HG02798 (cell line): ENCODE results near the gene CTBP2.

ENCODE experiments used
- ATAC-seq: cut with Tn5 transposase; IDR thresholded peaks from one replicate; pipeline ENCODE4 v1.9.1; 2021; ENCODE audit warnings: mild to moderate bottlenecking; ENCODE audit not compliant: unreplicated experiment, poor library complexity

CTBP2 gene

DNA sequence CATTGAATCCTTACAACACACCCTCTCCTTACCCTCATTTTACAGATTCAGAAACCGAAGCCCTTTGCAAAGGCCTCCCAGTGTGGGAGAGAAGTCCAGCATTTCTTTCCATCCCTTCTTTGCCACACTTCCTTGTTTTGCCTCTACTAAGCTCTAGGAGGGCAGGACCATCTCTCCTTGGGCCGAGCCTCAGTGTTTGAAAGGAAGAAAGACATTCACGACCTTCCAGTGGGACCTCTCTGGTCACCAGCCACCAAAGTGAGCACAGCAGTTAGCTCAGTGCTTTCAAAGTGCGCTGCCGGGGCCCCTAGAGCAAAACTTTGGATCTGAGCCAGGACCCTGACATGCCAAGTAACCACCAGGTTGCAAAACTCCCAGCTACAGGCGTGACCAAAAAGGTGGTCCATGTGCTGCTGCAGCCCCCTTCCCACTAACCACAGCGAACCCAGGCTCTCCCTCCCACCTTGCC is 12.4 kb downstream of the CTBP2 start:
- no peak for ATAC-seq

DNA sequence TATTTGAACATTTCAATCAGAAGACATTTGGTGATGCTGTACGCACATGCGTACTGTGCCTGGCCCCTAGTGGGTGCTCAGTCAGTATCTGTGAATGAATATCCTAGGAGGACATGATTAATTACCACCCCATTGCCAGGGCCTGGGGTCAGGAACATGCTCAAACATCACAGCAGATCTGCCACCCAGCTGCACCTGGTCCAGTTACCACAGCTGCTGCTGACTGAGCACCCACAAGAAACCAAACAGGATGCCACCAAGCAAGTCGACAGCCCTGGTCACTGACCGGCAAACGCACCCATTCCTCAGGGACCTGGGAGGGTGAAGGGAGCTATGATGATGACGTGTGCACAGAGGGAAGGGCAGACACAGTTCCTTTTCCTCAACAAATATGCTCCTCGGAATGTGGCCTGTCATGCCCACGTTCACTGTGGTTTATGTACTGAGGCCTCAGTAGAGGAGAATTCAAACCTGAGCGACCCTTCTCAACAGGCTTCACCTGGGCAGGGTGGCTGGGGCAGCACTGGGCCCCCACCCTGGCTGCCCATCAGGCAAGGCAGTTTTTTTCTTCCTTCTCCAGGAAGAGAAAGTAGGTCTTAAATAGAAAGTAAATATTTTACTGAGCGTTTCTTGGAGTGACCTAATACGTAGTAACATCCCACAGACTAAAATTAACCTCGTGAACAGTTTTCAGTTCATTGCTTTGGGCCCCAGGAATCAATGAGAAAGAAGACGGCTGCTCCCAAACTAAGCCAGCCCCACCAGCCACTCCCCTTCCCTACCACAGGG is 13.4 kb downstream of the CTBP2 start:
- ATAC-seq = no peak

DNA sequence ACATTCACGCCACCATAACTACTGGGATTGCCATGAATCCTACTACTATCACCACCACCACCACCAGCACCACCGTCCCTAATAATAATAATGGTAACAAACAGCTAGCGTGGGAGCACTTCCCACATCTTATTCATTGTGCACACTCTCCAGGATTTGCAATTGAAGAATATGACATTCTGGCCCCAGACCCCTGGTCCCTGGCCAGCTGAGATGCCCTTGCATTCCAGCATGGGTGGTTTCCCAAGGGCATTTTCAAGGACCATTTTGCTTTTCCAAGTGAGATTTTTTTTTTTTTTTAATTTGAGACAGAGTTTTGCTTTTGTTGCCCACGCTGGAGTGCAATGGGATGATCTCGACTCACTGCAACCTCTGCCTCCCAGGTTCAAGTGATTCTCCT is 14.7 kb downstream of the CTBP2 start:
- ATAC-seq = no peak

DNA sequence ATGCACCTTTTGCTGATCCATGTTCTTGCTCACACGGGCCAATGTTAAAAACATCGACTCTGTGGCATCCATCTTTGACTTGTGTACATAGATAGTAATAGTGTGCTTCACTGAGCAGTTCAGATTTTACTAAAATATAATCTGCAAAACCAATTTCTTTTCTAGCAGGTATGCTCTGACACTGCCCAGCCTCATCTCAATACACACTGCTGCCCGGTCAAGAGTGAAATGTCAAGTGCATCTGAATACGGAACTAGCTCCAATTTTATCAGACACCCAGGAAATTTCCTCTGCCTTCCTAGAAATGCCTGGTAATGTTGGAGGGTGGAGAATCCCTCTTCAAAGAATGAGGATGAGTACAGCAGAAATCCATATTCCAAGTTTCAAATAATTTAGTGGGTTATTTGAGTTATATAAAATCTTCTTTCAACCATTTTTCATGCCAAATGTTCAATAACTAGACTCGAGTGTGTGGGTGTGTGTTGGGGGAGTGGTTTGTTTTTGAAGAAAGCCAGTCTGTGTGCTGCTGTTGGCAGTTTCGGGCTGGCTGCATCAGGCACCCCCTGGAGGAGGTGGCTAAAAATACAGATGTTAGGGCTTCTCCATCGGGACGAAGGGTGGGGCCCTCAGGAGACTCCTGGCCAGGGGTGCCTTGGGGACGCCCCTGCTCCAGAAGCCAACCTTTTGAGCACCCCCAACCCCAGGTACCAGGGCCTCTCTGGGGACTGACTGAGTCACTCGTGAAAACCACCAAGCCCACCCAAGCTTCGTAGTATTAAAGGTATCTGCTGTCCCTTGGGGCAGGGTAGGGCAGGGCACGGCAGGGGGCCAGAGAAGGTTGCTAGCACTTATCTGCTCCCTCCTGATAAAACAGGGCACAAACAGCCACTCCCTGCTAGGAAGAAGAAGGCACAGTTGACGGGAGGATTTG is 15.4 kb downstream of the CTBP2 start:
- no peak for ATAC-seq

DNA sequence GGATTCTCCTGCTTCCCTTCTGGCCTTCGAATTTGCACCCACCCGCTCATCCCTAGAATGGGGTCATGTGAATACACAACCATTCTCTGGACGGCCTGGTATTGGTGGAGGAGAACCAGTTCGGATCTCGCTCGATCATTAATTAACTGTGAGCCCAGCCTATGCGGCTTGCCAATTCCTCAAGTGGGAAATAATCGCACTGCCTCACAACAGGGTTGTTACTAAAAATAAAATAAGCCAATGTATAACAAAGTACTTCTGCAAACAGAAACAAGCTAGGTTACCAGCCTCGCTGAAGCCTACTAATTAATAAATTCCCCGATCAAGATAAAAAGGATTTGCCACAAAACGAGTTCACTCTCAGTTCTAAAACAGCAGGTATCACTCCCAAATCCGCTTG is 16.2 kb downstream of the CTBP2 start:
- ATAC-seq = no peak

DNA sequence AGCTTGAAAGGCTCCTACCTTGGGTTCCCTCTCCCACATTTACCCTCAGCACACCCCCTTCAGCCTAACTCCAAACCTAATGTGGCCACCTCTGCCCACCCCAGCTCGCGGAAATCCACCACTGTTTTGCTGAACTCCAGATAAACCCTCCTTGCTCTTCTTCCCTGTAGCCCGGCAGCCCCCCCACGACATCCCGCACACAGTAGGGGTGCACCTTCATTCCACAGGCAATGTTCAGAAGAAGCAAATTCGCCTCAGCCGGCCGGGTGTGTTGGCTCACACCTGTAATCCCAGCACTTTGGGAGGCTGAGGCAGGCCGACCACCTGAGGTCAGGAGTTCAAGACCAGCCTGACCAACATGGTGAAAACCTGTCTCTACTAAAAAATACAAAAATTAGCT is 17.4 kb downstream of the CTBP2 start:
- no peak for ATAC-seq

DNA sequence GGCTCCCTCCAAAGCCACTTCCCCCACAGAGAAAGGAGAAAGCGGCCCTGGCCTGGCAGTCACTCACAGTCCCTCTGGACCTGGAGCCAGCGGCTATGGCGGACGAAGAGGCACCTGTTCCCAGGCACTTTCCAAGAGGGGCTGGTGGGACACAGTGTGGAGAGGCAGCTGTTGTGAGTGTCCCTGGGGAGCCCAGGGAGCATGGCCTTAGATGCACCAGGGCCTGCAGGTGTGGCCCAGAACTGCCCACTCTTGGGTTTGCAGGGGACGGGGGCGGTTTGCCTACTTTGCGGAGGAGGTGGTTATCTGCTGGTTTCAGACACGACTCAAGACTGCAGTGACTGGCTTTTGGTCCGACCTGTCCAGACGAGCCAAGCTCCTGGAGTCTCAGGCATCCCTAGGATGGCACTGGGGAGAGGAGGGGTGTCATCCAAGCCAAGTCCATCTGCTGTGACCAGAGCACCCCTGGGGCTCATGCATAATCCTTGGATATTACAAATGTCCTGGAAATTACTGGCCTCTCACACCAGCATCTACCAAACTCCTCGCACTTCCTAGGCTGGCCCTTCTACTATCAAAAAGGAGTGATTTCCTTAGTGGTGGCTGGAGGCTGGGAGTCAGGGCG is 18.4 kb downstream of the CTBP2 start:
- ATAC-seq = no peak

DNA sequence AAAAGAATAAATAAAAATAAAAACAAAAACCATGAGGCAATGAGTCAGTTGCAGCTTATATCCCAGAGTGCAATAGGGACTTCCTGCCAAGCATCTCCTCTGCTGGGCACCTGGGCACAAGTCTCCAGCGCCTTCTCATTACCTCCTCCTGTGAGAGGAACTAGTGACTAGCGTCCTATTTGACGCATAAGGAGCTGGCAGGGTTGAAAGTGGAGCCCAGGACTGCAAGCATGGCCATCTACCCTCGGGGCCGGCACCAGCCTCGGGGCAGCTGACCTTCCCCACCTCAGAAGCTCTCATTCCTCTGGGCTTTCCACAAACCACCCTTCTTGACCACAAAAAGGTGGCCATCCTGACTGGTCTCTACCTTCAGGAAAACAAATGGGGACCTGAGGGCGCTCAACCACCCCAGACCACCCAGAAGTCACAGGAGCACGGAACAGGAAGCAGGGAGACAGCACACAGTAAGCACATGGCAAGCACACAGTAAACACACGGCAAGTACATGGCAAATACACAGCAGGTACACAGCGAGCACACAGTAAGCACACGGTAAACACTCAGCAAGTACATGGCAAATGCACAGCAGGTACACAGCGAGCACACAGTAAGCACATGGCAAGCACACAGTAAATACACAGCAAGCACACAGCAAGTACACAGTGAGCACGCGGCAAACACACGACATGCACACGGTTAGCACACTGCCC is 19.1 kb downstream of the CTBP2 start:
- no peak for ATAC-seq

DNA sequence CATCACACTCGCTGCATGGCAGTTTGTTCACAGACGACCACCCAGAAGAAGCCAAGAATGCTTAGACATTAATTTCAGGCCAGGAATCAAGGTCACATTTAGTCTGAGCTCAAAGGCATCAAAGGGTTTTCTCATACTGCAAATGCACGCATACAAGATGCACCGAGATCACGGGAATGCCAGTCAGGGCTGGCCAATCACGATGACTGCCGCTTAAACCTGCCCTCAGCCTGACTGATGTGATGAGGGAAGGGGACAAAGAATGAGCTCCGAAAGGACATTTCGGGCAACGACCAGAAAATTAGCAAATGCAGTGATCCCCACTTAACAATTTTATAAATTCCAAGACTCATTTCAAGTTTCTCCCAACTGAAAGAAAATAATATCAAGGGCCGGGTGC is 20.2 kb downstream of the CTBP2 start:
- ATAC-seq = no peak

DNA sequence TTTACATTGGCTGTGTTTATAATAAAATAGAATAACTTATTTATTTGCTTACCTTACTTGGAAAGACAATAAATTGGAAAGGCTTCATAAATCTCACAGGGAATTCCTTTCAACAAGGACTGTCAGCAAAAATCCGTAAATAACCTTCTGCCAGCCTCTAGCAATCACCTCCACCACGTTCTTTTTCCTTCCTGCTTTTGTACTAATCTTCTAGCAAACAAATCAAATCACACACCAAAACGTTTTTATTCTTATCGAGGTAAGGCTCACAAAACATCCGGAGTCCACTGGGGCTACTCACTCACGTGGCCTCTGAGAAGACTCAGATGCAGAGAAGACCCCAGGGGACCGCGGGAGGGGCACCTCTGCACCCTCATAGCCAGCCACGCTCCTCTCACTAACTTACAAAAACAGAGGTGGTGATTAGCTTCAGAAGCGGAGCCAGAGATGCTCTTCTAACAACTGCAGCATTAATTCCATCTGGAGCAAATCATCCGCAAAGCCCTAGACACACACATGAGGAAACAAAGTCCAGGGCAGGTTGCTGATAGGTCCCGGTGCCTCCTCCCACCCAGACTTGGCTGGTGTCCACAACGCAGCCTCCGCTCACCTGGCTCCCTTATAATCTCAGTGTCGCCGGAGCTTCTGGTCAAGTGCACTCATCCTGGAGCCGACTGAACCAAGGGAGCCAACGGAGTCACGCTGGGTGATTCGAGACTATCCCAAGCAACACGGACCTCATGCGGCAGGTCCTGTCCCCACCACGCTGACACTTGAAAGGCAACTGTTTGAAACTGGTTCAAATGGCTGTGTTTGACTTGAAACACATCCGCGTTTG is 22.5 kb downstream of the CTBP2 start:
- ATAC-seq = no peak

DNA sequence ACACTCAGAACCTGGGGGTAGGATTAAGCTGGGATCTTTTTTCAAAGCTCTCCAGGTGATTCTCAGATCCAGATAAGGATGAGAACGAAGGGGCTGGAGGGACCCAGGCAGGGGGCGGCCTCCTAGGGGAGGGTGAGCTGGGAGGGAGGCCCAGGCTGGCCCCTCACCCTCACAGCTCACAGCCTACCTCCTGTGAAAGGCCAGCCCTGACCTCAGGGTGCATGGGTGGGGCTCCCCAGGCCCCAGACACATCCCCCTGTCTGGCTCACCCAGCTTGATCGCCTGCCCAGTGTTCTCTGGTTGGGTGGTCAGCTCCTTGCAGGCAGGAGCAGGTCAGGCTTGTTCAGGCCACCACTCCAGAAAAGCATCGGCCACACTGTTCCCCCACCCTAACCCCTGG is 24.3 kb downstream of the CTBP2 start:
- no peak for ATAC-seq

DNA sequence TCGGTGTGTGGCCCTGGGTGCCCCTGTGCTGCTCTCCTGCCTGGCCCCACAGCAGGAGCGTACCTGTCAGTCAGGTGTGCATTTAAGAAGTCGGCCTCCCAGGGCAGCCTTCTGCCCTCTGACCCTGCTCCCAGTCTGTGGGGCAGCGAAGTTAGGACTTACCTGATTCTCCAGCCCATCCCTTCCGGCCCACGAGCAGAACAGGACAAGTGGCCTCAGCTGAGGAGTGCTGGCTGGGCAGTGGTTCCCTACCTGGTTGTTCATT is 24.7 kb downstream of the CTBP2 start:
- no peak for ATAC-seq

DNA sequence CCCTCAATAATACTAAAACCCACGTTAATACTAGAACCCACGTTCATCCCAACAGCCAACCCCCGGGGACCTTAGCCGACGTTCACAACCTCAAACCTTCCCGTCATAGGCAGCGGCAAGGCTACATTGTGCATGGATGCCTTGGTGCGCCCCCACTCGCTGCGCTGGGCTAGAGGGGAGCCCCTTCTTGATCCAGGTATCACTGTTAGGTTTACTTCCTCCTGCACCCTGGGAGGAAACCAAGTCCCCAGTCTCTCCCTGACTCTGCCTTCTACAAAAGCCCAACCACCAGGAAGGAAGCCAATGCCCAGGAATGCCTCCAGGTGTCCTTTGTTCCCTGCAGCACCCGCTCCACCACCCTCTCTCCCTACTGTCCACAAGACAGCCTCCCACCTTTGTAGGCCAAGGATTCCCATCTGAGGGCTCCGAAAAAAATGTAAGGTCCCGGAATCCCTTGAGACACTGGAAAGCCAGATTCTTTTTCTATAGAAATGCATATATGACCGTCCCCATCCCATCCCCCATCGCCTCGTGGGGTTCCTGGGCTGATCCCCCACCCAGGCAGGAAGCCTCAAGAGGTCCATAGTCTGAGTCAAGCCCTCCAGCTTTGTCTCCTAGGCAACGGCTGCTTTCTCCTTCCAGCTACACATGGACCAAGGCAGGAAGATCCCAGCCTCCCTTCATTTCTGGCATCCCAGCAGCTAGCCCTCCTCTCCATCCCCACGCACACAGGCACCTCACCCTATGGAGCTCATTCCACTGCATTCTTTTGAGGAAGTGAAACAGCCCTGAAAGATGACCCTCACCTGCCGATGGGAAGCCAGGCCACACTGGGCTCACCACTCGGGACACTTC is 25.2 kb downstream of the CTBP2 start:
- ATAC-seq = no peak

DNA sequence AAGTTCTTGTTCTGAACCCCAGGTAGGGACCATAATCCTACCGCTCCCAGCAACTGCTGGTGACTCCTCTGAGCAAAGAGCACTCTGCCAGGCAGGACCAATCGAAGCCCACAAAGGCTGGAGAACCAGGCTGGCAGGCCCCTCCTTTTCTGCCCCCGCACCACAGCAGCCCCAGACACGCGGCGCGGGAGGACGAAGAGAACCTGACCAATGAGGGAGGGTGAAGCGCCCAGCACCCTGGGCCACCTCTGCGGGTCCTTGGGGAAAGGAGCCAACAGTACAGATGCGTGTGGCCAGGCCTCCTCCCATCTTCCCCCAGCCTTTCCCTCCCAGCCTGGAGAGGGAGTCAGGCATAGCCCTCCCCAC is 25.9 kb downstream of the CTBP2 start:
- no peak for ATAC-seq

DNA sequence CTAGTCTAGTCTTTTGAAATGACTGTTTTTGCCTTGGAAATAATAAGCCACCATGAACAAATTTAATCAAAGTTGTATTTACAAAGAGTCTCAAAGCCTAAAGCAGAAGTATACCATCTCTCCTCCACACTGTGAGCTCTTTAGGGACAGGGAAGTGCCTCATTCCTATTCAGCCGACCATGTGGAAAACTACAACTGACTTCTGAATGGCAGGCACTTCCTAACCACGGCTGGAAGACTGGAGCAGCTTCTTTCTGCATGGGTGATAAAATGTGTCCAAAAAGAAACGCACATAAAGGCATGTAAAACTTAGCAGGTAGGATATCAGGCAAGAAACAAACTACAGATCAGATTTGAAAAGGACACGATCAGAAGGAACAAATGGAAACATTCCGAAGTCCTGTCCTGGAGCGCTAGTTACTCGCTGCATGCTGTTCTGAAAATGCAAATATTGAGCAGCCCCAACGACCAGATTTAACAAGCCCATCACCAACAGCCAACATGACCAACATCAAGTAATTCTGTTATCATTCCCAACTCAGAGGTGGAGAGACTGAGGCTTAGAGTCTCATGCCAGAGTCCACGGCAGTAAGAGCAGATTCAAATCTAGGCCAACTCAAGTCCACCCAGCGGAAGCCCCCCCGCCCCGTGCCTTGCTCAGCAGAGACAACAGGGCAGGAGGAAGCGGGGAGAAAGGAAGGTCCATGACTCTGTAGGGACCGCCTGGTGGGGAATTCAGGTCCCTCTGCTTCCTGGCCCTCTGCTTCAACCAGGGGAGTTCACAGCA is 26.5 kb downstream of the CTBP2 start:
- no peak for ATAC-seq

DNA sequence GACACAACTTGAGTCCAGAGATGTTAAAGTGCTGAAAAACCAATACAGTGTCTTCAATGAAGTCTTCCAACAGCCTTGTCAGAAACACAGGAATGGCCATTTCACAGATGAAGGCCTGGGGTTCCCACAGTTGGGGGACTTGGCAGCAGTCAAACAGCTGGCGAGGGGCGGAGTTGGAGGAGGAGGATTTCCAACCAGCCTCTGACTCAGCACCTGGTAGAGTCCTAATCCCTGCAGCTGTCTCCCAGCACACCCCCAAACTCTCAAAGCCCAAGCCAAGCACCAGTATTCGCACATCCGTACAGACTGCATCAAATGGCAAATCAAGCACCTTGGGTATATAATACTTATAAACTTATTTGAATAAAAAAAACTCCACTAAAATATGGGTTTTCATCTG is 28.0 kb downstream of the CTBP2 start:
- no peak for ATAC-seq

DNA sequence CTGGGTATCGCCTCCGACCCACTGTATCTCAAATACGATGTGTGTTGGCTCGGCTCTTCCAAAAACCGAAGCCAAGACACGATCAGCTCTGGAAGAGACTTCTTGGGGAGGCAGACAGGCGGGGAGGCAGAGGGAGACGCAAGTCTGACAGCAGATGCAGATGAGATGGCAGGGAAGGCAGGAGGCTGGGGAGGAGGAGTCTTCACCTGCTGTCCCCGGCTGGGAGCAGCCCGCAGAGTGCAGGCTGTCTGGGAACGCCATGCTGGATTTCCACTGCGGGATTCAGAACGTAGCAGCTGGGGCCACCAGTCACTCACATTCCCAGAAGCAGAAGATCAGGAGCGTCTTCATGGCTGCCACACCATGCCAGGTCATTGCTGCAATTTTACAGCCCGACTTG is 29.4 kb downstream of the CTBP2 start:
- ATAC-seq = no peak

DNA sequence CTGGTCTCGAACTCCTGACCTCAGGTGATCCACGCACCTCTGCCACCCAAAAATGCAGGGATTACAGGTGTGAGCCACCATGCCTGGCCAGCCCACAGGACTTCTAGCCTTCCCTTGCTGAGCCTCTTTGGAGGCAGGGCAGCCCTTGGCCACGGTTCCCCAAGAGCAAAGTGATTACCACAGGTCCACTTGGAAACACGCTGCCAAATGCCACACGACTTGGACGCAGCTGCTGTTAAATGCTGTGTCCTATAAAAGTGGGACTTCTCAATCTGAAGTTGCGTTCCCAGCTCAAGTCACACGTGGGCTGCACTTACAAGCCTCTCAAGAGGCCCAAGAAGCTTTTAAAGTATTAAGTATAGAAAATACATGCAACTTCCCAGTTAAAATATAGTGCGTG is 30.1 kb downstream of the CTBP2 start:
- no peak for ATAC-seq
